B cell (primary cell): ENCODE results near the gene FIGNL2. TPM values are rescaled to one million over a fixed set of nuclear protein-coding genes. Genes with fewer than 3 reads are reported as not detected.

ENCODE experiments used
- ATAC-seq: fragments of 200-7000 bp; cut with Tn5 transposase; one replicate; pipeline ENCODE4 v1.10.0; 2021; ENCODE audit warnings: low read depth, mild to moderate bottlenecking, moderate number of reproducible peaks, moderate library complexity
- CTCF ChIA-PET: fragments of 350-600 bp; sonication (Branson Sonifier 250); formaldehyde crosslinking; loops from one replicate; lab custom pipeline; 2021; ENCODE audit warnings: antibody characterized with exemption, inconsistent platforms; lab: Charles Lee
- POLR2A ChIA-PET: fragments of 350-600 bp; sonication (Branson Sonifier 250); formaldehyde crosslinking; loops from one replicate; lab custom pipeline; 2021; ENCODE audit warnings: antibody characterized with exemption; lab: Charles Lee
- DNase-seq: peaks from one replicate; pipeline ENCODE4 v3.0.0; 2013
- H2AFZ ChIP-seq: 2 replicates; pipeline ENCODE4 v1.6.1; 2012; ENCODE audit warnings: mild to moderate bottlenecking, low read depth, low read length; ENCODE audit not compliant: insufficient read depth, poor library complexity, severe bottlenecking
- H3K27ac ChIP-seq, 2 donors: 1 replicate in 1 of 2; 2 replicates in 1 of 2; pipeline ENCODE4 v1.5.1; 2012 to 2013; ENCODE audit warnings: low read length in 2 of 2, mild to moderate bottlenecking in 2 of 2, moderate library complexity in 1 of 2
- H3K27me3 ChIP-seq, 4 experiments: fragments of 200-600 bp in 1 of 4; sonication (generic) in 1 of 4; replicated peaks in 1 of 4; 1 replicate in 2 of 4; 2 replicates in 2 of 4; pipeline versions ENCODE4 v1.6.1 to v1.7.0; 2013 to 2016; ENCODE audit warnings: low read length in 3 of 4, mild to moderate bottlenecking in 2 of 4, mixed read lengths in 1 of 4, moderate library complexity in 1 of 4; ENCODE audit not compliant: insufficient read depth in 4 of 4, control insufficient read depth in 3 of 4; ENCODE audit errors: control extremely low read depth in 1 of 4
- H3K36me3 ChIP-seq, 2 experiments: replicated peaks in 1 of 2; 1 replicate in 1 of 2; 2 replicates in 1 of 2; pipeline versions ENCODE4 v1.6.1 to v1.7.1; 2013; ENCODE audit warnings: low read length in 1 of 2; ENCODE audit not compliant: insufficient read depth in 2 of 2, control insufficient read depth in 1 of 2; ENCODE audit errors: control extremely low read depth in 1 of 2, extremely low read depth in 1 of 2
- H3K4me1 ChIP-seq, 2 donors: fragments of 200-600 bp in 1 of 2; sonication (generic) in 1 of 2; 1 replicate in 1 of 2; 2 replicates in 1 of 2; pipeline versions ENCODE4 v1.5.1 to v1.6.1; 2013 to 2017; ENCODE audit warnings: low read length in 2 of 2; ENCODE audit not compliant: control insufficient read depth in 2 of 2, insufficient read depth in 2 of 2
- H3K4me2 ChIP-seq: replicated peaks from 2 replicates; pipeline ENCODE3; 2012; ENCODE audit warnings: mild to moderate bottlenecking, low read depth, low read length; ENCODE audit not compliant: poor library complexity, severe bottlenecking
- H3K4me3 ChIP-seq, 5 experiments: fragments of 200-600 bp in 1 of 5; sonication (generic) in 1 of 5; 1 replicate in 3 of 5; 2 replicates in 2 of 5; pipeline versions ENCODE4 v1.5.1 to v1.7.0; 2011 to 2016; ENCODE audit warnings: low read length in 4 of 5, mild to moderate bottlenecking in 4 of 5, low read depth in 2 of 5, control low read depth in 1 of 5, moderate library complexity in 1 of 5; ENCODE audit not compliant: insufficient read depth in 1 of 5; ENCODE audit errors: control extremely low read depth in 1 of 5, extremely low read depth in 1 of 5
- H3K79me2 ChIP-seq: fragments of 200-600 bp; sonication (generic); one replicate; pipeline ENCODE4 v1.6.0; 2016; ENCODE audit warnings: low read length; ENCODE audit not compliant: control insufficient read depth, insufficient read depth
- H3K9ac ChIP-seq: fragments of 200-600 bp; sonication (generic); 2 replicates; pipeline ENCODE4 v1.6.1; 2017; ENCODE audit warnings: mild to moderate bottlenecking, low read length, moderate library complexity
- H3K9me3 ChIP-seq, 3 donors: one replicate each; pipeline versions ENCODE4 v1.6.1 to v1.7.1; 2013; ENCODE audit warnings: low read length in 2 of 3; ENCODE audit not compliant: control insufficient read depth in 2 of 3, insufficient read depth in 1 of 3; ENCODE audit errors: control extremely low read depth in 1 of 3
- H4K20me1 ChIP-seq: 2 replicates; pipeline ENCODE4 v1.6.0; 2012; ENCODE audit warnings: mild to moderate bottlenecking, low read length; ENCODE audit not compliant: insufficient read depth, control insufficient read depth, poor library complexity, severe bottlenecking
- H3K27ac Mint-ChIP-seq: one replicate; pipeline ENCODE4 v1.8.0; 2021; ENCODE audit warnings: mixed read lengths
- H3K27me3 Mint-ChIP-seq: one replicate; pipeline ENCODE4 v1.8.0; 2021; ENCODE audit warnings: mixed read lengths
- H3K4me1 Mint-ChIP-seq: one replicate; pipeline ENCODE4 v1.8.0; 2021; ENCODE audit warnings: mixed read lengths
- H3K4me3 Mint-ChIP-seq: one replicate; pipeline ENCODE4 v1.8.0; 2021; ENCODE audit warnings: mixed read lengths
- H3K9me3 Mint-ChIP-seq: one replicate; pipeline ENCODE4 v1.8.0; 2022; ENCODE audit warnings: mixed read lengths; ENCODE audit not compliant: insufficient read depth
- CTCF ChIP-seq: fragments of 200-600 bp; IDR thresholded peaks from one replicate; pipeline ENCODE4 v1.8.0; 2022; ENCODE audit warnings: antibody characterized with exemption, mild to moderate bottlenecking
- EZH2 ChIP-seq: IDR thresholded peaks from 2 replicates; pipeline ENCODE4 v1.6.1; 2012; ENCODE audit warnings: borderline replicate concordance, low read depth, mild to moderate bottlenecking, moderate library complexity, low read length; ENCODE audit not compliant: insufficient read depth, poor library complexity, severe bottlenecking
- WGBS: methylation state at CpG from one replicate; pipeline ENCODE4 v1.1.5; 2013; ENCODE audit warnings: missing lambda C conversion rate; ENCODE audit not compliant: insufficient coverage; 5-methylcytosine and 5-hydroxymethylcytosine counted together
- intact Hi-C: fragments of 100-400 bp; cut with micrococcal nuclease; formaldehyde crosslinking; loops from one replicate; pipeline ENCODE4 v1.10.0; 2022
- polyA minus RNA-seq: library from RNA; depleted of rRNA, polyadenylated mRNA; stranded (reverse); fragments of >200 nt; gene quantifications from 2 replicates; pipeline ENCODE4 v1.2.3, GENCODE V29; 2012
- polyA plus RNA-seq: library from polyadenylated mRNA; depleted of rRNA; stranded (reverse); fragments of >200 nt; gene quantifications from 2 replicates; pipeline ENCODE4 v1.2.3, GENCODE V29; 2012
- total RNA-seq, 2 donors: library from RNA; stranded (reverse); fragments of 120-200 nt in 1 of 2; gene quantifications; 1 replicate in 1 of 2; 2 replicates in 1 of 2; pipeline versions ENCODE4 v1.2.3 to v1.2.4, GENCODE V29; 2013 to 2022

Gene FIGNL2
- 0.79 and 1.0 TPM in 2 replicates for total RNA-seq
- 0.19 TPM for total RNA-seq (2013)
- polyA plus RNA-seq = 0.16 and 0.26 TPM in 2 replicates
- 0.17 and 0.50 TPM in 2 replicates for polyA minus RNA-seq

GRCh38 chr12:51848326-51848727 is at the start of gene FIGNL2:
Gene FIGNL2, minus strand, starts transcription at chr12:51848718. Its CDS starts 26,305 bp downstream, at chr12:51822413.
- peaks cover 58% of the 10 kb centered on the region for H3K27me3 Mint-ChIP-seq
- intact Hi-C loops = no loop called here
- no peaks in the 10 kb centered on the region for H3K36me3 ChIP-seq
- no peak within 1 kb of the TSS for H3K27ac Mint-ChIP-seq
- peaks cover 0 to 66% (median 24%) of the 10 kb centered on the region in 4 experiments for H3K27me3 ChIP-seq
- no peaks in the 10 kb centered on the region for H4K20me1 ChIP-seq
- H3K4me1 Mint-ChIP-seq = peaks cover 11% of the 10 kb centered on the region
- H3K4me3 Mint-ChIP-seq = peak within 1 kb of the TSS; percentile 59
- CTCF ChIA-PET = no interaction called here
- TF ChIP-seq EZH2 (no peak), CTCF (no peak)
- no peaks in the 10 kb centered on the region for H3K9me3 Mint-ChIP-seq
- H3K79me2 ChIP-seq = no peaks in the 10 kb centered on the region
- ATAC-seq (no peak), DNase-seq (no peak)
- H3K4me3 ChIP-seq = peak within 1 kb of the TSS in 3 of 5 experiments; percentile 21 to 63 (median 53)
- H3K9me3 ChIP-seq = peaks cover 0 to 12% (median 0%) of the 10 kb centered on the region in 3 donors
- H2AFZ ChIP-seq = peak within 1 kb of the TSS; percentile 74
- H3K27ac ChIP-seq = no peak within 1 kb of the TSS
- WGBS = 10% methylated on average over 42 of the region's 51 CpGs
- H3K9ac ChIP-seq = peak within 1 kb of the TSS; percentile 68
- POLR2A ChIA-PET = no interaction called here
- peaks cover 22 to 29% of the 10 kb centered on the region in 2 donors for H3K4me1 ChIP-seq
- H3K4me2 ChIP-seq = peak within 1 kb of the TSS; percentile 96

GRCh38 chr12:51897181-51897580 is 48.7 kb upstream of the FIGNL2 start:
- Histone ChIP-seq H3K4me2 (no peak overlapping the region), H2AFZ (no peak overlapping the region), H3K27me3 (peaks cover 0 to 16% (median 0%) of the 10 kb centered on the region in 4 experiments), H3K27ac (no peak overlapping the region), H3K4me3 (no peak overlapping the region), H4K20me1 (no peaks in the 10 kb centered on the region), H3K4me1 (no peaks in the 10 kb centered on the region), H3K9me3 (no peaks in the 10 kb centered on the region), H3K36me3 (no peaks in the 10 kb centered on the region), H3K79me2 (no peaks in the 10 kb centered on the region), H3K9ac (no peak overlapping the region)
- ChIA-PET CTCF (interaction anchor here (0.9 kb wide), 1 partner anchor 11 kb away, joined by 3 read pairs; no protein-coding TSS in a partner anchor), POLR2A (no interaction called here)
- H3K4me1 Mint-ChIP-seq = no peaks in the 10 kb centered on the region
- H3K27ac Mint-ChIP-seq = no peak overlapping the region
- H3K9me3 Mint-ChIP-seq = no peaks in the 10 kb centered on the region
- TF ChIP-seq CTCF = no peak
- H3K4me3 Mint-ChIP-seq = no peak overlapping the region
- 87% methylated on average over 6 of the region's 8 CpGs for WGBS
- H3K27me3 Mint-ChIP-seq = peaks cover 20% of the 10 kb centered on the region
- DNase-seq (no peak), ATAC-seq (no peak)
- intact Hi-C loops = no loop called here
